Activated CD8-positive, alpha-beta memory T cell treated with anti-CD3 and anti-CD28 coated beads for 36 hours (primary cell): ENCODE data around the gene LCLAT1. TPM values are rescaled to one million over a fixed set of nuclear protein-coding genes. Genes with fewer than 3 reads are reported as not detected.

Source experiments
- CTCF ChIA-PET: fragments of 350-600 bp; sonication (Branson Sonifier 250); formaldehyde crosslinking; loops from one replicate; lab custom pipeline; 2021; ENCODE audit warnings: antibody characterized with exemption; lab: Charles Lee
- POLR2A ChIA-PET: fragments of 350-600 bp; sonication (Branson Sonifier 250); formaldehyde crosslinking; loops from one replicate; lab custom pipeline; 2021; ENCODE audit warnings: antibody characterized with exemption; lab: Charles Lee
- total RNA-seq, 2 experiments: library from RNA; stranded (reverse); gene quantifications; one replicate each; pipeline ENCODE4 v1.2.3, GENCODE V29; 2021

The LCLAT1 gene
- 10 to 100 TPM; 31.7 to 34.7 TPM for total RNA-seq

- POLR2A ChIA-PET: interaction anchor here (1.1 to 3.2 kb wide), 4 partner anchors 25 to 217 kb away, joined by 3 to 22 read pairs (median 6); partner anchors contain the start of gene LBH
- CTCF ChIA-PET: interaction anchor here (1.0 to 1.1 kb wide), 2 partner anchors 264 to 282 kb away, joined by 3 read pairs; no protein-coding TSS in a partner anchor
Observed at GRCh38 chr2:30447149-30448045, at the start of gene LCLAT1. TSS of gene LCLAT1 (plus strand) at chr2:30447246. CDS start at chr2:30525591, 78,345 bp downstream.

GRCh38 chr2:30398084-30398873, 48.8 kb upstream of the LCLAT1 start:
- ChIA-PET CTCF (no interaction called here), POLR2A (no interaction called here)

- CTCF ChIA-PET: no interaction called here
- POLR2A ChIA-PET: no interaction called here
Observed at GRCh38 chr2:30400151-30400954, 46.7 kb upstream of the LCLAT1 start.

GRCh38 chr2:30402441-30403182, 44.4 kb upstream of the LCLAT1 start:
- ChIA-PET CTCF (no interaction called here), POLR2A (interaction anchor here (0.5 kb wide), 1 partner anchor 141 kb away, joined by 6 read pairs; no protein-coding TSS in a partner anchor)

GRCh38 chr2:30403592-30404312, 43.3 kb upstream of the LCLAT1 start:
- POLR2A ChIA-PET: no interaction called here

GRCh38 chr2:30404319-30405259, 42.5 kb upstream of the LCLAT1 start:
- CTCF ChIA-PET: no interaction called here
- POLR2A ChIA-PET: no interaction called here

More at GRCh38 chr2:30403592-30404312, 43.3 kb upstream of the LCLAT1 start:
- CTCF ChIA-PET: no interaction called here

- CTCF ChIA-PET: no interaction called here
- POLR2A ChIA-PET: no interaction called here
Observed at GRCh38 chr2:30405260-30405605, 41.8 kb upstream of the LCLAT1 start.

GRCh38 chr2:30406853-30407252, 40.2 kb upstream of the LCLAT1 start:
- POLR2A ChIA-PET: no interaction called here

GRCh38 chr2:30408961-30409387, 38.1 kb upstream of the LCLAT1 start:
- ChIA-PET POLR2A (interaction anchor here (1.6 kb wide), 1 partner anchor 13 kb away, joined by 6 read pairs; no protein-coding TSS in a partner anchor), CTCF (no interaction called here)

More at GRCh38 chr2:30406853-30407252, 40.2 kb upstream of the LCLAT1 start:
- CTCF ChIA-PET: no interaction called here

GRCh38 chr2:30410217-30410616, 36.8 kb upstream of the LCLAT1 start:
- ChIA-PET CTCF (no interaction called here), POLR2A (interaction anchor here (1.0 to 1.6 kb wide), 3 partner anchors 11 to 37 kb away, joined by 3 to 6 read pairs (median 5); partner anchors contain the start of gene LCLAT1)

GRCh38 chr2:30412047-30412683, 34.9 kb upstream of the LCLAT1 start:
- CTCF ChIA-PET: interaction anchor here (1.6 kb wide), 1 partner anchor 10 kb away, joined by 5 read pairs; no protein-coding TSS in a partner anchor
- POLR2A ChIA-PET: interaction anchor here (0.8 kb wide), 1 partner anchor 180 kb away, joined by 4 read pairs; no protein-coding TSS in a partner anchor

GRCh38 chr2:30412684-30413570, 34.1 kb upstream of the LCLAT1 start:
- POLR2A ChIA-PET: interaction anchor here (0.8 kb wide), 1 partner anchor 181 kb away, joined by 4 read pairs; no protein-coding TSS in a partner anchor
- CTCF ChIA-PET: interaction anchor here (1.6 kb wide), 1 partner anchor 9 kb away, joined by 5 read pairs; no protein-coding TSS in a partner anchor

GRCh38 chr2:30414961-30415360, 32.1 kb upstream of the LCLAT1 start:
- CTCF ChIA-PET: interaction anchor here (0.6 kb wide), 1 partner anchor 250 kb away, joined by 3 read pairs; no protein-coding TSS in a partner anchor
- POLR2A ChIA-PET: no interaction called here

GRCh38 chr2:30417253-30417652, 29.8 kb upstream of the LCLAT1 start:
- POLR2A ChIA-PET: no interaction called here
- CTCF ChIA-PET: no interaction called here
